NCI-H524 treated with DMSO at 0.1 percent for 48 hours (cell line): ENCODE results near the gene RIIAD1.

ENCODE experiments used
- DNase-seq: peaks from one replicate; lab custom pipeline; 2025; lab: John Stamatoyannopoulos, UW

RIIAD1 gene, protein sequence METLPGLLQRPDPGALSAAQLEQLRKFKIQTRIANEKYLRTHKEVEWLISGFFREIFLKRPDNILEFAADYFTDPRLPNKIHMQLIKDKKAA

GRCh38 chr1:151720974-151721787 is at the start of gene RIIAD1:
Gene RIIAD1, plus strand, starts transcription at chr1:151721522. Its CDS starts 15 bp downstream, at chr1:151721537.
- no peak for DNase-seq

- DNase-seq: no peak
These were observed 47.9 kb upstream of the RIIAD1 start for GRCh38 chr1:151673407-151673806.

DNA sequence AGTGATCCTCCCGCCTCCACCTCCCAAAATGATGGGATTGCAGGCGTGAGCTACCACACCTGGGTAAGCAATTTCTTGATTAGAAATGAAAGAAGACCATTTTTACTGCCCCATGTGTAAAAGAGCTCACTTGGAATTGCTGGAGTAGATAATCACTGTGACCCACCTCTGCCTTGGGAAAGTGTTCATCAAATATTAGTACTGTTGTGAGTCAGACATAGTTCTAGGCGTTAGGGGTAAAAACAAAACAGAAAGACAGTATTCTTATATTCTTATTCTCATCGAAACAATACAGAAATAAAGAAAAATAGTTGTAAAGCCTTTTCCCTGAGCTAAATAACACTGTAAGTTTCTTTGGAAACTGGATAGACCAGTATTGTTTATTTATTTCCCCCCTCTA is 40.9 kb upstream of the RIIAD1 start:
- DNase-seq: no peak

DNA sequence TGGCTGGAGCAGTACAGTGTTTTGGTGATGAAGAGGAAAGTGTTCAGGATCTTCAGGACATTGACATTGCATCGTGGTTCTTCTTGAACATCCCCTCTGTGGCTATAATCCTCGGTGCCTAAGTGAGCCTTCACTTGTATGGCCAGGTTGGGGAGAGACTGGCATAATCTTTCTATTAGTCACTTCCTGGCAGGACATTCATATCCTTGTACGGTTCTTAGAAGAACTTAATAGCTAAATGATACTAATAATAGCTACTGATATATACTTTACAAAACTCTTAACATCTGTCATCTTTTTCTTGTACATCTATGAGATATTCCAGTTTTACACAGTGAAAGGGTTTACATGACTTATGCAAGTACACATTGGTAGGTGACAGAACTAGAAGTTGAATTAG is 40.5 kb upstream of the RIIAD1 start:
- no peak for DNase-seq

DNA sequence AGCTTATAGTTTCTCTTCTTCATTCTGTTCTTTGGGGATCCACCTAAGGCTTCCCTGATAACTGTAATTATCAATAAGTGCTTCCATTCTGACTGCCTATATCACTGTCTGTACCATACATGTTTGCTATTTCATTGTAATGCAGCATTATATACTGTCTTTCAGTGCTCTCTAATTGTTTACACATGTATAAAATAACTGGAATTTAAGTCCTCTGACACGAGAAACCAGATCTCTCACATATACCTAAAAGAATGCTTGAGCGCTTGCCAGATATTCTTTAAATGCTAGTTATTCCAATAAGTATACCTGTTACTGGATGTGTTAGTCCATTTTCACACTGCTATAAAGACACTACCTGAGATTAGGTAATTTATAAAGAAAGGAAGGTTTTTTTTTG is 39.4 kb upstream of the RIIAD1 start:
- DNase-seq: no peak

GRCh38 chr1:151682901-151683300 is 38.4 kb upstream of the RIIAD1 start:
- DNase-seq: peak; percentile 26

- DNase-seq: no peak
These were observed 37.2 kb upstream of the RIIAD1 start for GRCh38 chr1:151684128-151684527.

GRCh38 chr1:151686561-151686960 is 34.8 kb upstream of the RIIAD1 start:
- no peak for DNase-seq

- DNase-seq: no peak
These were observed 31.8 kb upstream of the RIIAD1 start for GRCh38 chr1:151689494-151689893.

GRCh38 chr1:151692226-151692625 is 29.1 kb upstream of the RIIAD1 start:
- no peak for DNase-seq

- no peak for DNase-seq
These were observed 28.2 kb upstream of the RIIAD1 start for GRCh38 chr1:151693057-151693651.

DNA sequence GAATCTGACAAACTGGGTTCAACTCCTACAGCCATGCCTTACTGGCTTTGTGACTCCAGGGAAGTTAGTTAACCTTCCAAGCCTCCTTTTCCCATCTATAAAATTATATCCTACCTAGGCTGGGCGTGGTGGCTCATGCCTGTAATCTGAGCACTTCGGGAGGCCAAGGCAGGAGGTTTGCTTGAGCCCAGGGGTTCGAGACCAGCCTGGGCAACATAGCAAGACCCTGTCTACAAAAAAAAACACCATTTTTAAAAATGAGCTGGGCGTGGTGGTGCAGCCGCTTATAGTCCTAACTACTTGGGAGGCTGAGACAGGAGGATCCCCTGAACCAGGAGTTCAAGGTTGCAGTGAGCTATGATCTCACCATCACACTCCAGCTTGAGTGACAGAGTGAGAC is 19.8 kb upstream of the RIIAD1 start:
- DNase-seq: no peak

- DNase-seq: no peak
These were observed 18.4 kb upstream of the RIIAD1 start for GRCh38 chr1:151702936-151703335.

DNA sequence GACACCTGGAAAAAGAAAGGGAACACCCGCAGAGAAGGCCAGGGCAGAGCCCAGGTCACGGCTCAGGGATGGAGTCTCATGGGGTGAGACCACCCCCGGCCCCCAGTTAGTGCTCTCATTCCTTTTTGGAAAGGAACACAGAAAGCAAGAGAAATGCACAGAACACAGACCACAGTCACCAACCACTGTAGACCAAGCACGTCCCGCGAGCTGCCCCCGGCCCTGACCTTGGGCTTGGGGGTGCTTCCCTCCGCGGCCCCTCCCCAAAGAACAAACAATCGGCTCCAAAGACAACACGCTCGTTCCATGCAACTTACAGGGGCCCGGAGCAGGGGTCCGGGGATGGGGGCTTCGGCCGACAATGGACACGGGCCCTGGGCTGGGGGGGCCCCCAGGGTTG is 17.5 kb upstream of the RIIAD1 start:
- no peak for DNase-seq

- no peak for DNase-seq
These were observed 17.1 kb upstream of the RIIAD1 start for GRCh38 chr1:151704246-151704645.

GRCh38 chr1:151705146-151705545 is 16.2 kb upstream of the RIIAD1 start:
- DNase-seq: no peak

- no peak for DNase-seq
These were observed 15.4 kb upstream of the RIIAD1 start for GRCh38 chr1:151705753-151706463.

DNA sequence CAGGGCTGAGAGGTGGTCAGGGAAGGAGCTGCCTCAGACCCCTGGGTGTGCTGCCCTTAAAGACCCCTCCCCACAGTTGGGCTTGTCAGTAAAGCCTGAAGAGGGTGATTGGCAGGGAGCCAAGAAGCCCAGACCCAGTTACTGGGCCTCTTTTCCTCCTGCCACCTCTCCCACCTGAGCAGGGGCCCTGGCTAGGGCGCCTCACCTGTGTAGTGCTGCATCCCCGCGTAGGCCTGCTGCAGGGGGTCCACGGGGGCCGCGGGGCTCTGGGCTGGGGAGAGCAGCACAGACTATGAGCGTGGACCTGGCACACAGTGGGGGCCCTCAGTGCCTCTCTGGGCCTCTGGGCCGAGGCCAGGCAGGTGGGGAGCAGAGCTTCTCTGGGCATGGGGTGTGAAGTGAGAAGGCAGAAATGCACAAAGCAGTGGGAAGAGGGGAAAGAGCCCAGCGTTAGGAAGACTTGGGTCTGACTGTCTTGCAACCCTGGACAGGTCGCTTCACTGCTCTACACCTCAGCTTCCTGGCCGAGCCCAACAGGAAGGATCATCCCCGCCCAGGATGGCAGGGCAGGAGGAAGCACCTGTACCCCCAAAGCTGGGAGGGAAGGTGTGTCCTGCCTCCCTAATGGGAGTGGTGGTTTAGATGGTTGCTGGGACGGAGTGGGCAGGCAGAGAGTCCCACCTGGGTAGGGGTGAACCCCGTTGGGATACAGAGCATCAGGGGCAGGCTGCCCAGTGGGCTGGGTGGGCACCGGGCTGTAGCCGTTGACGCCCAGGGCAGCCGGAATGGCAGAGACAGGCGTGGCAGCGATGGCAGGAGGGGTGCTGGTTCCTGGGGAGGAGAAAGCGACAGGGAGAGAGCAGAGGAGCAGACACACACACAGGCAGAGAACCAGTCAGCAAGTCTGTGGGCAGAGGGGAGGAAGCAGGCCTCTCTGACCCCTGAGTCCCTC is 14.6 kb upstream of the RIIAD1 start:
- DNase-seq: no peak

GRCh38 chr1:151707541-151708065 is 13.7 kb upstream of the RIIAD1 start:
- DNase-seq: no peak

DNA sequence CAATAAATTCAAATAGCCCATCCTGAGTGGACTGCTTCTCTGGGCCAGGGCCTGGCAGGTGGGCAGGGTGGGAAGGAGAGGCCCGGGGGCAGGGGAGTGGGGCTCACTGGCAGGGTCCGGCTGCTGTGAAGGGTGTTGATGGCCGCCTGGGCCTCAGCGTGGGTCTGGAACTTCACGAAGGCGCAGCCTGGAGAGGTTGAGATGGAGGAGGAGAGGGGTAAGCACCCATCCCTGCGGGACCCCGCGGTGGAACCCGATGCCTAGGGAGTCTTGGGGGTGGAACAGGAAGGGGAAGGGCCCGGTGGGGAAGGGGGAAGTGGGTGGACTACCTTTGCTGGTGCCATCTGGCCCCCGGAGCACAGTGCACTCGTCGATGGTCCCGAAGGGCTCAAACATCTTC is 12.4 kb upstream of the RIIAD1 start:
- no peak for DNase-seq

DNA sequence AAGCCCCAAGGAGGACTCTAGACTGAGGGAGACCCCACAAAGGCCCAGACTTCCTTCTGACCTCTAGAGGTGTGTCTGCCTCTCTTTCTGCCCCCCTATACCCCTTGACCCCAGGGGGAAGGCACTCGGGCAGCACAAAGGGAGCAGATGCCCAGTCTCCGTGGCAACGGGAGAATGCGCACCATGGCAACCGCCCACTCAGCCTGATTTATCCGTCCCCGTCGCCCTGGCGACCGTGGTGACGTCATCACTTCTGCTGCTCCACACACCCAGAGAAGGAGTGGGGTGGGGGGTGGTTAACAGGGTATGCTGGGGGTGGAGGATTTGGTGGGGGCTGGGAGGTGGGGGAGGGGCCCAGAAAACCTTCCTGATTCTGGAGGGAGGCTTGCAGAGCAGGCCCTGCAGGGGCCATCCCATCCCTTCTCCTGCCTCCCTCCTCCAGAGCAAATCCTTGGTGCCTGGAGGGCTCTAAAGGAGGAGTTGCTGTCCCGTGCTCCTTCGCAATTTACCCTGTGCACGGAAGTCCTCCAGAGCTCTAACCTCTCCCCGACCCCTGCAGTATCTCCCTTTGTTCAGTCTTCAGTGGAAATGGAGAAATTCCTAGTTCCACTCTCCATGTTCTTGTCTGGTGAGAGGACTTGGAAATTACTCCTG is 11.0 kb upstream of the RIIAD1 start:
- DNase-seq: peak; percentile 58
